GM12872 (cell line): ENCODE results near the gene DNAJB6.

Experiments used
- CTCF ChIP-seq: IDR thresholded peaks from 3 replicates; pipeline ENCODE4 v1.5.1; 2011; ENCODE audit warnings: low read depth, mild to moderate bottlenecking, low read length, moderate library complexity; ENCODE audit not compliant: insufficient read depth

Gene DNAJB6

GRCh38 chr7:157431173-157431950 lies 94.6 kb downstream of the DNAJB6 start:
- no peak for TF ChIP-seq CTCF

DNA sequence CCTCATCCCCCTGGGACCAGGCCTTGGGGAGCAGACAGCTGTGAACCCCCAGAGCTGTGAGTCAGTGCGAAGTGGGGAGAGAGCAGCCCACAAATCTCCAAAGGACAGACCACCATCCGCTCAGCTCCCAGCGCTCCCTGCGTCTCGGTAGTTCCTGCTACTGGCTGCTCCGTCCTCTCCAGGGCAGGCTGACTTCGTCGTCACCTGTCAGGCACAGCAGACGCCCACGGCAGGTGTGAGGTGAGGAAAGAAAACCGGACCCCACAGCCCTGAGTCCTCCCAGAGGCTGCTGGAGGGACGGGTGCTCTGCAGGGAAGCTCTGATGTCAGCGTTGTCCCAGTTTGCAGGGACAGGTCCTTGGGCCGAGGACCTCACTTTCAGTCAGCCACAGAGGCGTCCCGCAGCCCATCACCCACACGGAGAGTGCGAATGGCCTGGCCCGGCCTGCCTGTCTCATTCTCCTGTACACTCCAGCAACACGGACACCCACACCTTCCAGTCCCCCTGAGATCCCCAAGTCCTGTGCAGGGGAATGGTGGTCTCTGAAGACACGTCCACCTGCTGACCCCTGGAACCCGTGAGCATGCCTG lies 95.2 kb downstream of the DNAJB6 start:
- no peak for TF ChIP-seq CTCF

- TF ChIP-seq CTCF = no peak
Observed at GRCh38 chr7:157432541-157432956, 95.7 kb downstream of the DNAJB6 start.

DNA sequence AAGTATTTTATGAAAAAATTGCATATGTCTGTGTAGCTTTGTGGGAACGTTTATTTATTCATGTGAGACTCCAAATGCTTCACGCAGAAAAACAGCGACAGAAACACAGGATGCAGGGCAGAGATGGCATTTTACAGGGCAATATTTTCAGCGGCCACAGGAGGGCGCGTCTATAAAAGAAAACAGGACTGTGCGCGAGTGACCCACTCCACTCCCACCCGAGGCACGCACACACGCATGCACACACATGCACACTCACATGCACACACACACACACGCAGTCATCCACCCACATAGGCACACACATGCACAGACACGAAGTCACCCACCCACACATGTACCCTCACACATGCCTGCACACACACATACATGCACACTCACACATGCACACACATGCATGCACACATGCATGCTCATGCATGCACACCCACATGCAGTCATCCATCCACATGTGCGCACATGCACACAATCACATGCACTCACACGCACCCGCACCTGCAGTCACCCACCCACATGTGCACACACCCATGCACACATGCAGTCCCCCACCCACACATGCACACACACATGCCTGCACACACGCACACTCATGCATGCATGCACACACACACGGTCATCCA lies 96.3 kb downstream of the DNAJB6 start:
- peak; percentile 65 for TF ChIP-seq CTCF

- no peak for TF ChIP-seq CTCF
Observed at GRCh38 chr7:157433628-157434027, 96.8 kb downstream of the DNAJB6 start.

DNA sequence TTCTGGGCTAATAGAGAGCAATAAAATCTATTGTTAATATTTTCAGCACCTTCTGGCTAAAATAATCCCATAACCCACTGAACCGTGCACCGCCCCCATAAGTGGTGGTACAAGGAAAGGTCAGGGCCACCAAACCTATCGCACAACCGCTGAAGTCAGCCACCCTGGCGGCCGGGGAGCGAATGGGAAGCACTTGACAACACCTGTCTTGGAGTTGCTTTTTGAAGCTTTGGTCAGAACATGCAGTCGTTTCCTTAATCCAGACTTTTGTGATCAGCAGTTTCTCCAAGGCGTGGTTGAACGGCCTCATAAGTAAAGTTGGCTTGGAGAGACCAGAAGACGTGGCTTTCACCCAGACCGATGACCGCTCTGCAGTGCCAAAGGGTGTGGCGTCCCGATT lies 97.4 kb downstream of the DNAJB6 start:
- TF ChIP-seq CTCF = no peak

GRCh38 chr7:157434701-157435100 lies 97.9 kb downstream of the DNAJB6 start:
- no peak for TF ChIP-seq CTCF
